Lung (tissue), 12 donors: ENCODE measurements around the gene CTDSP2. TPM values are rescaled to one million over a fixed set of nuclear protein-coding genes. Genes with fewer than 3 reads are reported as not detected.
"Not testable (repeated sequence)": the region's sequence is repeated elsewhere in the genome, so short reads cannot be mapped to it uniquely, and the experiment has no call there.

Experiments
- ATAC-seq: fragments of 200-7000 bp; cut with Tn5 transposase; one replicate; pipeline ENCODE4 v1.9.1; 2020; ENCODE audit warnings: moderate number of reproducible peaks; ENCODE audit not compliant: insufficient read depth, low FRiP score
- DNase-seq, 3 donors: peaks; one replicate each; pipeline ENCODE4 v3.0.0-alpha.2; 2013 to 2017
- H3K27ac ChIP-seq, 2 donors: one replicate each; pipeline ENCODE4 v1.5.1; 2013; ENCODE audit warnings: mild to moderate bottlenecking in 2 of 2, moderate library complexity in 2 of 2, control low read depth in 1 of 2, inconsistent platforms in 1 of 2, low read depth in 1 of 2, low read length in 1 of 2
- H3K27me3 ChIP-seq, 3 donors: one replicate each; pipeline ENCODE4 v1.5.1; 2013; ENCODE audit warnings: low read length in 2 of 3; ENCODE audit not compliant: control insufficient read depth in 3 of 3, insufficient read depth in 3 of 3
- H3K36me3 ChIP-seq, 4 donors: one replicate each; pipeline ENCODE4 v1.5.1; 2013; ENCODE audit warnings: low read length in 4 of 4, mild to moderate bottlenecking in 1 of 4, moderate library complexity in 1 of 4; ENCODE audit not compliant: control insufficient read depth in 4 of 4, insufficient read depth in 4 of 4
- H3K4me1 ChIP-seq, 5 donors: one replicate each; pipeline ENCODE4 v1.5.1; 2013; ENCODE audit warnings: low read length in 5 of 5, mild to moderate bottlenecking in 2 of 5, moderate library complexity in 1 of 5; ENCODE audit not compliant: control insufficient read depth in 5 of 5, insufficient read depth in 5 of 5
- H3K4me3 ChIP-seq: one replicate; pipeline ENCODE4 v1.5.1; 2013; ENCODE audit warnings: mild to moderate bottlenecking, control low read depth, moderate library complexity
- H3K9ac ChIP-seq, 2 donors: one replicate each; pipeline ENCODE4 v1.5.1; 2013; ENCODE audit warnings: low read length in 2 of 2, control low read depth in 1 of 2; ENCODE audit not compliant: insufficient read depth in 1 of 2
- H3K9me3 ChIP-seq, 4 donors: one replicate each; pipeline ENCODE4 v1.5.1; 2013; ENCODE audit warnings: low read length in 3 of 4, mild to moderate bottlenecking in 1 of 4, moderate library complexity in 1 of 4; ENCODE audit not compliant: control insufficient read depth in 4 of 4, insufficient read depth in 3 of 4
- CTCF ChIP-seq: IDR thresholded peaks from 2 replicates; pipeline ENCODE4 v1.5.1; 2012; ENCODE audit warnings: mild to moderate bottlenecking; ENCODE audit errors: control extremely low read depth, extremely low read depth
- WGBS, 2 donors: extraction: QIAGEN DNeasy Blood & Tissue Kit; methylation state at CpG; one replicate each; pipeline ENCODE4 v1.1.7; 2013; 5-methylcytosine and 5-hydroxymethylcytosine counted together
- polyA plus RNA-seq, 2 donors: library from polyadenylated mRNA; stranded (reverse); fragments of 200-250 nt; gene quantifications; one replicate each; pipeline ENCODE4 v1.2.1, GENCODE V29; 2013
- total RNA-seq, 2 donors: library from RNA; depleted of rRNA in 1 of 2; stranded (reverse); fragments of >200 nt in 1 of 2; gene quantifications; one replicate each; pipeline ENCODE4 v1.2.1, GENCODE V29; 2014 to 2021
- donor health status: control.
- donor health status: control.
- donor health status: Bipolar disorder and iron deficiency.
- donor health status: healthy.
- donor health status: DM: yes; HTN: yes; CAD: no.

The CTDSP2 gene
- total and polyA plus RNA-seq, 4 donors = 46.8 to 179 (median 133) TPM

- H3K4me1 ChIP-seq = peaks cover 23 to 64% (median 40%) of the 10 kb centered on the region in 5 donors
- no peak overlapping the region for H3K4me3 ChIP-seq
Observed at GRCh38 chr12:57888409-57889157, 42.1 kb upstream of the CTDSP2 start.

GRCh38 chr12:57887631-57888408 is 41.3 kb upstream of the CTDSP2 start:
- ATAC-seq = no peak
- Histone ChIP-seq H3K9me3 (no peaks in the 10 kb centered on the region), H3K4me3 (no peak overlapping the region), H3K27me3 (no peaks in the 10 kb centered on the region), H3K27ac (peak overlapping the region; percentile 38 to 92), H3K4me1 (peaks cover 16 to 56% (median 35%) of the 10 kb centered on the region in 5 donors), H3K9ac (peak overlapping the region in 1 of 2 donors; percentile 68), H3K36me3 (no peaks in the 10 kb centered on the region)
- TF ChIP-seq CTCF = no peak
- DNase-seq = peak in 2 of 3 donors; percentile 61 to 67
- 44 to 51% methylated on average over 10 of the region's 10 CpGs for WGBS, 2 donors

More at GRCh38 chr12:57888409-57889157, 42.1 kb upstream of the CTDSP2 start:
- H3K27ac ChIP-seq = peak overlapping the region; percentile 57 to 98
- no peak for ATAC-seq
- H3K36me3 ChIP-seq = no peaks in the 10 kb centered on the region
- peak; percentile 56 to 71 (median 67) for DNase-seq
- no peaks in the 10 kb centered on the region for H3K27me3 ChIP-seq
- H3K9ac ChIP-seq = peak overlapping the region in 1 of 2 donors; percentile 68
- WGBS, 2 donors = 32 to 49% methylated on average over 15 of the region's 15 CpGs
- no peak for TF ChIP-seq CTCF
- H3K9me3 ChIP-seq = no peaks in the 10 kb centered on the region

GRCh38 chr12:57886964-57887363 is 40.4 kb upstream of the CTDSP2 start:
- H3K4me3 ChIP-seq, H3K36me3 ChIP-seq, H3K9ac ChIP-seq, ATAC-seq, H3K9me3 ChIP-seq, H3K27me3 ChIP-seq, DNase-seq: not testable (repeated sequence)
- H3K27ac ChIP-seq = peak overlapping the region; percentile 2 to 11
- 81 to 93% methylated on average over 4 of the region's 4 CpGs for WGBS, 2 donors
- H3K4me1 ChIP-seq = peaks cover 12 to 48% (median 29%) of the 10 kb centered on the region in 5 donors

GRCh38 chr12:57886542-57886941 is 40.0 kb upstream of the CTDSP2 start:
- WGBS, 2 donors = 72 to 94% methylated on average over 2 of the region's 2 CpGs
- ATAC-seq (no peak), DNase-seq (peak in 2 of 3 donors; percentile 53 to 58)
- Histone ChIP-seq H3K9me3 (no peaks in the 10 kb centered on the region), H3K36me3 (no peaks in the 10 kb centered on the region), H3K4me3 (no peak overlapping the region), H3K27ac (peak overlapping the region; percentile 11 to 17), H3K9ac (peak overlapping the region in 1 of 2 donors; percentile 71), H3K27me3 (no peaks in the 10 kb centered on the region), H3K4me1 (peaks cover 12 to 44% (median 24%) of the 10 kb centered on the region in 5 donors)
- TF ChIP-seq CTCF = no peak
